Right lobe of liver (tissue), 4 donors: Measurements from ENCODE around the gene NLRP13.

ENCODE experiments used
- POLR2A ChIP-seq: fragments of 450-650 bp; IDR thresholded peaks from one replicate; pipeline ENCODE4 v1.6.1; 2017; ENCODE audit warnings: antibody characterized with exemption, mild to moderate bottlenecking
- TF ChIP-seq, protein P1 (sequence below), 4 donors: fragments of 200-600 bp in 3 of 4; fragments of 450-650 bp in 1 of 4; IDR thresholded peaks; one replicate each; pipeline versions ENCODE4 v1.5.1 to v1.8.0; 2016 to 2022; ENCODE audit warnings: antibody characterized with exemption in 4 of 4, mild to moderate bottlenecking in 2 of 4
- donor health status: DM: no; HTN: no; CAD: no.
- donor health status: DM: no; HTN: no; CAD: no.
- donor health status: DM: no; HTN: yes; CAD: no.

DNA sequence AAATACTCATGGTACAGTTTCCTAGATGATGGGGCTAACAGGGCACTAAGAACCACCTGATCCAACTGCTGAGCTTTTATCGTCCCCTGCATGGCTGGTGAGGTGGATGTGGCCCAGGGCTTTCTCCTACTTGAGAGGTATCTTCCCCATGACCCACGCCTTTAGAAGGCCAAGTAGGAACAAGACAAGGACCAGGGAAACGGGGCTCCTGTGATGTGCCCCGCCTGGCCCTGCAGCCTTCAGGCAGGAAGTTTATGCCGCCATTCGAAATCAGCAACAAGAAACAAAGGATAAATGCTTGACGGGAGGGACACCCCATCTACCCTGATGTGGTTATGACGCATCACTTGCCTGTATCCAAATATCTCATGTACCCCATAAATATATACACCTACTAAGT lies 4.1 kb downstream of the NLRP13 start:
- TF ChIP-seq, protein P1, sequence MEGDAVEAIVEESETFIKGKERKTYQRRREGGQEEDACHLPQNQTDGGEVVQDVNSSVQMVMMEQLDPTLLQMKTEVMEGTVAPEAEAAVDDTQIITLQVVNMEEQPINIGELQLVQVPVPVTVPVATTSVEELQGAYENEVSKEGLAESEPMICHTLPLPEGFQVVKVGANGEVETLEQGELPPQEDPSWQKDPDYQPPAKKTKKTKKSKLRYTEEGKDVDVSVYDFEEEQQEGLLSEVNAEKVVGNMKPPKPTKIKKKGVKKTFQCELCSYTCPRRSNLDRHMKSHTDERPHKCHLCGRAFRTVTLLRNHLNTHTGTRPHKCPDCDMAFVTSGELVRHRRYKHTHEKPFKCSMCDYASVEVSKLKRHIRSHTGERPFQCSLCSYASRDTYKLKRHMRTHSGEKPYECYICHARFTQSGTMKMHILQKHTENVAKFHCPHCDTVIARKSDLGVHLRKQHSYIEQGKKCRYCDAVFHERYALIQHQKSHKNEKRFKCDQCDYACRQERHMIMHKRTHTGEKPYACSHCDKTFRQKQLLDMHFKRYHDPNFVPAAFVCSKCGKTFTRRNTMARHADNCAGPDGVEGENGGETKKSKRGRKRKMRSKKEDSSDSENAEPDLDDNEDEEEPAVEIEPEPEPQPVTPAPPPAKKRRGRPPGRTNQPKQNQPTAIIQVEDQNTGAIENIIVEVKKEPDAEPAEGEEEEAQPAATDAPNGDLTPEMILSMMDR (IDR thresholded peaks at IDR 0.05) = no peak
- TF ChIP-seq POLR2A = no peak
